Sigmoid colon (tissue), 7 donors: ENCODE results near the gene WNT5A. TPM values are rescaled to one million over a fixed set of nuclear protein-coding genes. Genes with fewer than 3 reads are reported as not detected.
"Not testable (repeated sequence)": the region's sequence is repeated elsewhere in the genome, so short reads cannot be mapped to it uniquely, and the experiment has no call there.

ENCODE experiments used
- DNase-seq: peaks from one replicate; pipeline ENCODE4 v3.0.0-alpha.2; 2019
- H3K27ac ChIP-seq, 4 donors: fragments of 200-600 bp; sonication (generic); one replicate each; pipeline ENCODE4 v1.5.1; 2016 to 2019; ENCODE audit warnings: mild to moderate bottlenecking in 1 of 4
- H3K27me3 ChIP-seq, 3 donors: fragments of 200-600 bp; sonication (generic); one replicate each; pipeline ENCODE4 v1.5.1; 2019; ENCODE audit warnings: mild to moderate bottlenecking in 1 of 3
- H3K36me3 ChIP-seq, 4 donors: fragments of 200-600 bp; sonication (generic); one replicate each; pipeline ENCODE4 v1.5.1; 2016 to 2019
- H3K4me1 ChIP-seq, 4 donors: fragments of 200-600 bp; sonication (generic); one replicate each; pipeline ENCODE4 v1.5.1; 2017 to 2019
- H3K4me3 ChIP-seq, 4 donors: fragments of 200-600 bp; sonication (generic); one replicate each; pipeline ENCODE4 v1.5.1; 2017 to 2019; ENCODE audit warnings: mild to moderate bottlenecking in 2 of 4, moderate library complexity in 1 of 4
- H3K9me3 ChIP-seq, 4 donors: fragments of 200-600 bp in 3 of 4; sonication (generic) in 3 of 4; one replicate each; pipeline versions ENCODE4 v1.5.1 to v1.6.1; 2013 to 2019
- EP300 ChIP-seq, 4 donors: sonication (generic); formaldehyde crosslinking; IDR thresholded peaks; one replicate each; pipeline ENCODE4 v1.6.1; 2017; ENCODE audit warnings: antibody characterized with exemption in 4 of 4
- POLR2A ChIP-seq, 2 donors: fragments of 450-650 bp; IDR thresholded peaks; one replicate each; pipeline ENCODE4 v1.6.1; 2016; ENCODE audit warnings: antibody characterized with exemption in 2 of 2, mild to moderate bottlenecking in 2 of 2, moderate library complexity in 2 of 2
- POLR2AphosphoS5 ChIP-seq, 4 donors: sonication (generic); formaldehyde crosslinking; IDR thresholded peaks; one replicate each; pipeline ENCODE4 v1.6.1; 2017; ENCODE audit warnings: antibody characterized with exemption in 4 of 4
- WGBS, 2 donors: extraction: QIAGEN DNeasy Blood & Tissue Kit; methylation state at CpG; one replicate each; pipeline ENCODE4 v1.1.7; 2013; 5-methylcytosine and 5-hydroxymethylcytosine counted together
- intact Hi-C: fragments of 100-400 bp; cut with DNase I; formaldehyde crosslinking; loops from one replicate; pipeline ENCODE4 v1.15.1; 2023
- polyA plus RNA-seq, 3 donors: library from polyadenylated mRNA; stranded (reverse); fragments of 200-250 nt; gene quantifications; one replicate each; pipeline ENCODE4 v1.2.3, GENCODE V29; 2013
- total RNA-seq, 4 donors: library from RNA; depleted of rRNA; stranded (reverse); fragments of >200 nt; gene quantifications; one replicate each; pipeline ENCODE4 v1.1.0, GENCODE V29; 2016
- TF ChIP-seq, protein P1 (sequence below), 4 experiments: fragments of 450-650 bp in 3 of 4; fragments of 200-600 bp in 1 of 4; IDR thresholded peaks; one replicate each; pipeline ENCODE4 v1.5.1; 2016 to 2019; ENCODE audit warnings: antibody characterized with exemption in 4 of 4, mild to moderate bottlenecking in 3 of 4, moderate library complexity in 2 of 4
- donor health status: healthy with polysubstance abuse.
- donor health status: Bipolar disorder and iron deficiency.
- donor health status: healthy.

Gene WNT5A
- total and polyA plus RNA-seq, 7 donors, result under 0.01 to 11.9 (median 3.9) TPM

DNA sequence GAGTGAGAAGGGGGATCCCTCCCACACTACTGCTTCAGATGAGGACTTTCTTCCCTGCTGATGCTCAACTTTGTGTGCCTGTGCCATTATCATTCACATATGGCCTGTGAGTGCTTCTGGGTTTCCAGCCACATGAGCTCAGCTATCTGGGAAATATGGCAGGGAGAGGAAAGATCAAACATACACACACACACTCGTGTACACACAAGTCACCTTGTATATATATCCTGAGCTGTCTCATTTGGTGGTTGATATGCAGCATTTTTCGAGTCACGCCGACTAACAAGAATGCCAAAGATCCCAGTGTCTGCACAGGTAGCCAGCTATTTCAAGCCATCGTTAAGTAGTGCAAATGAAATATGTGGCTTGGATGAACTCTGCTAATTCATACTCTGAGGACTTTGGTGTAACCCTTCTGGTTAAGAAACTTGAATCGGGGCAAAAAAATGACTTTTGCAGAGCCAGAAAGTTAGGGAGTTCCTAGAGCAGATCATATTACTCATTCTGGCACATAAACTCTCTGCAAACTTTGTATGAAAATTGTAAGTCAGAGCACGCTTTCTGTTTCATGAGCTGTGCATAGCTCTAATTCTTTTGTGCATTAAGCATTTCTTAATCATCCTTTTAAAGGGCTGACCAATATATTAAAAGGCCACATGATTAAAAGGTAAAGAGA lies 24.9 kb upstream of the WNT5A start:
- DNase-seq, result no peak
- 73 to 80% methylated on average over 7 of the region's 7 CpGs for WGBS, 2 donors
- Histone ChIP-seq H3K36me3 (no peaks in the 10 kb centered on the region), H3K4me1 (peaks cover 0 to 16% (median 15%) of the 10 kb centered on the region in 4 donors), H3K9me3 (no peaks in the 10 kb centered on the region), H3K27me3 (no peaks in the 10 kb centered on the region), H3K27ac (no peak overlapping the region), H3K4me3 (no peak overlapping the region)
- intact Hi-C loops, result no loop called here
- TF ChIP-seq, protein P1, sequence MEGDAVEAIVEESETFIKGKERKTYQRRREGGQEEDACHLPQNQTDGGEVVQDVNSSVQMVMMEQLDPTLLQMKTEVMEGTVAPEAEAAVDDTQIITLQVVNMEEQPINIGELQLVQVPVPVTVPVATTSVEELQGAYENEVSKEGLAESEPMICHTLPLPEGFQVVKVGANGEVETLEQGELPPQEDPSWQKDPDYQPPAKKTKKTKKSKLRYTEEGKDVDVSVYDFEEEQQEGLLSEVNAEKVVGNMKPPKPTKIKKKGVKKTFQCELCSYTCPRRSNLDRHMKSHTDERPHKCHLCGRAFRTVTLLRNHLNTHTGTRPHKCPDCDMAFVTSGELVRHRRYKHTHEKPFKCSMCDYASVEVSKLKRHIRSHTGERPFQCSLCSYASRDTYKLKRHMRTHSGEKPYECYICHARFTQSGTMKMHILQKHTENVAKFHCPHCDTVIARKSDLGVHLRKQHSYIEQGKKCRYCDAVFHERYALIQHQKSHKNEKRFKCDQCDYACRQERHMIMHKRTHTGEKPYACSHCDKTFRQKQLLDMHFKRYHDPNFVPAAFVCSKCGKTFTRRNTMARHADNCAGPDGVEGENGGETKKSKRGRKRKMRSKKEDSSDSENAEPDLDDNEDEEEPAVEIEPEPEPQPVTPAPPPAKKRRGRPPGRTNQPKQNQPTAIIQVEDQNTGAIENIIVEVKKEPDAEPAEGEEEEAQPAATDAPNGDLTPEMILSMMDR (IDR thresholded peaks at IDR 0.05), result no peak
- TF ChIP-seq POLR2AphosphoS5 (IDR thresholded peaks at IDR 0.05), result no peak
- no peak for TF ChIP-seq EP300 (IDR thresholded peaks at IDR 0.05)
- no peak for TF ChIP-seq POLR2A (IDR thresholded peaks at IDR 0.05)

DNA sequence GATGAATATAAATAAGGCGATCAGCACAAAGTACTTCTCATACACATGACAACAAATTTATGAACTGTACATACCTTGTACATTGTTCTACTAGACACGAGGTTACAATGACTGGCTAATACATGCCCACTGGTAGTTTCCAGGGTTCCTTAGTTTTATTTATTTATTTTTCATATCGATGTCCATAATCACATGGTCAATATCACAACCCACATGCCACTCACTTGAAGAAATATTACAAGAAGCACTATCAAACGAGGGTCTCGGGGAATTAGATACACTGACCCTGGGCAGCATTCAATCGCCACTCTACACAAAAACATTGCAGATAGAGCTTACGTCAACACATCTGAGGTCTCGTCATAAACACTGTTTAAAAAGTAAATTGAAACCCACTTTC lies 21.2 kb upstream of the WNT5A start:
- intact Hi-C loops, result no loop called here
- H3K27me3 ChIP-seq, result no peaks in the 10 kb centered on the region
- no peaks in the 10 kb centered on the region for H3K9me3 ChIP-seq
- DNase-seq, result no peak
- no peaks in the 10 kb centered on the region for H3K36me3 ChIP-seq
- H3K4me1 ChIP-seq, result peaks cover 0 to 16% (median 15%) of the 10 kb centered on the region in 4 donors
- 91 to 93% methylated on average over 8 of the region's 8 CpGs for WGBS, 2 donors
- H3K4me3 ChIP-seq, result no peak overlapping the region
- TF ChIP-seq POLR2AphosphoS5 (IDR thresholded peaks at IDR 0.05) (no peak), POLR2A (IDR thresholded peaks at IDR 0.05) (no peak), EP300 (IDR thresholded peaks at IDR 0.05) (no peak)
- no peak overlapping the region for H3K27ac ChIP-seq

DNA sequence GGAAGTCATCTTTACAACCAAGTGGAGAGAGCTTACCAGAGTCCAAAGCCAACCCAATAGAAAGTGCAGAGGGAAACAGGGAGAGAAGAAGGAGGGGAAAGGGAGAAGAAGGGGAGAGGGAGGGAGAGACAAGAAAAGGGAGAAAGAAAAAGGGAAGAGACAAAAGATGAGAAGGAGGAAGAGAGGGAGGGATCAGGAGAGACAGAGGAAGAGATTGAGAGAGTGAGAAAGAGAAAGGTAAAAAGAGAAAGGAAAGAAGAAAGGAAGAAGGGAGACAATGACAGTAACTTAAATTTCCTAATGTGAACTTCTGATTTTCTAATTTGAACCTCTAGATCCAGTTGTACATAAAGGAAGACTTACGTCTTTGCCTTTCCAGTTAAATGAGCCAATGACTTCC lies 20.7 kb upstream of the WNT5A start:
- Histone ChIP-seq H3K9me3 (no peaks in the 10 kb centered on the region), H3K4me1 (peaks cover 0 to 13% (median 12%) of the 10 kb centered on the region in 4 donors), H3K27me3 (no peaks in the 10 kb centered on the region), H3K36me3 (no peaks in the 10 kb centered on the region), H3K4me3 (no peak overlapping the region), H3K27ac (no peak overlapping the region)
- 90 to 95% methylated on average over 1 of the region's 1 CpG for WGBS, 2 donors
- TF ChIP-seq, protein P1 (IDR thresholded peaks at IDR 0.05), result no peak
- TF ChIP-seq POLR2AphosphoS5 (IDR thresholded peaks at IDR 0.05), result no peak
- intact Hi-C loops, result no loop called here
- no peak for DNase-seq

DNA sequence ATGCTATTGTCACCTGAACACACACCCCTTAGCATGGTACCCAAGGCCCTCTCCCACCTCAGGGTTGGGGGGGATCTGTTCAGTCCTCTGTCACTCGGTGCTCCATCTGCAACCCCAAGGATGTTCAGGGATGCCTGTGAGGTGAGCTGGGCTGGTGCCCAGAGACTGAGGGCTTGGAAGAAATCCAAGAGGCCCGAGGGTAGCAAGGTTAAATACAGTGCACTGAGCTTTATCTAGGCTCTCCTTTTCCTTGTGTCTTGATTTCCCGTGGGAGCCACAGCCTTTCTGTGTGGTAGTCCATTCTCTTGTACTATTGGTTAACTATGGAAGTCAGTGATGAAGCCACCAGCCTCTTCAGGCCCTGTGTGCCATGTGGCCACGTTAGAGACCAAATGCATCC lies 18.7 kb upstream of the WNT5A start:
- H3K4me3 ChIP-seq, result no peak overlapping the region
- no peaks in the 10 kb centered on the region for H3K9me3 ChIP-seq
- no peak for DNase-seq
- intact Hi-C loops, result no loop called here
- no peaks in the 10 kb centered on the region for H3K36me3 ChIP-seq
- H3K4me1 ChIP-seq, result no peaks in the 10 kb centered on the region
- no peak overlapping the region for H3K27ac ChIP-seq
- H3K27me3 ChIP-seq, result no peaks in the 10 kb centered on the region
- 53 to 72% methylated on average over 4 of the region's 4 CpGs for WGBS, 2 donors
- TF ChIP-seq POLR2AphosphoS5 (IDR thresholded peaks at IDR 0.05), result no peak
- TF ChIP-seq, protein P1 (IDR thresholded peaks at IDR 0.05), result no peak
- TF ChIP-seq POLR2A (IDR thresholded peaks at IDR 0.05), result no peak
- TF ChIP-seq EP300 (IDR thresholded peaks at IDR 0.05), result no peak

DNA sequence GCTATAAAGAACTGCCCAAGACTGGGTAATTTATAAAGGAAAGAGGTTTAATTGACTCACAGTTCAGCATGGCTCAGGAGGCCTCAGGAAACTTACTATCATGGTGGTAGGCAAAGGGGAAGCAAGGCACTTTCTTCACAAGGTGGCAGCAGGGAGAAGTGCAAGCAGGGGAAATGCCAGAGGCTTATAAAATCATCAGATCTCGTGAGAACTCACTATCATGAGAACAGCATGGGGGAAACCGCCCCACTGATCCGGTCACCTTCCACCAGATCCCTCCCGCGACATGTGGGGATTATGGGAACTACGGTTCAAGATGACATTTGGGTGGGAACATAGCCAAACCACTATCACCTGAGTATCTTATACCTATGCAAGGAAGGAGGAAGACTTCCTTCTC lies 18.0 kb upstream of the WNT5A start:
- H3K36me3 ChIP-seq, H3K4me1 ChIP-seq, H3K27ac ChIP-seq, H3K9me3 ChIP-seq, H3K27me3 ChIP-seq, DNase-seq, H3K4me3 ChIP-seq, intact Hi-C loops: not testable (repeated sequence)
- TF ChIP-seq, protein P1 (IDR thresholded peaks at IDR 0.05), result peak in 2 of 4 experiments; percentile 31
- WGBS, 2 donors, result 43 to 56% methylated on average over 6 of the region's 6 CpGs
